Right lobe of liver (tissue), 6 donors: ENCODE results near the gene SLC44A4. TPM values are rescaled to one million over a fixed set of nuclear protein-coding genes. Genes with fewer than 3 reads are reported as not detected.
A peak's percentile ranks its signal among the peaks of the same experiment; 100 is the strongest.
"Not testable (repeated sequence)": the region's sequence is repeated elsewhere in the genome, so short reads cannot be mapped to it uniquely, and the experiment has no call there.

Source experiments
- ATAC-seq, 4 donors: fragments of 200-7000 bp; cut with Tn5 transposase; one replicate each; pipeline ENCODE4 v1.9.1; 2020; ENCODE audit warnings: mild to moderate bottlenecking in 4 of 4, moderate library complexity in 4 of 4
- DNase-seq, 3 donors: peaks; one replicate each; pipeline ENCODE4 v3.0.0-alpha.2; 2020
- H3K27ac ChIP-seq, 3 donors: fragments of 200-600 bp; one replicate each; pipeline ENCODE4 v1.8.0; 2022
- H3K27me3 ChIP-seq, 2 donors: fragments of 200-600 bp; one replicate each; pipeline ENCODE4 v1.8.0; 2022
- H3K36me3 ChIP-seq, 4 donors: fragments of 200-600 bp; sonication (generic) in 1 of 4; one replicate each; pipeline versions ENCODE4 v1.5.1 to v1.8.0; 2017 to 2022; ENCODE audit warnings: control low read depth in 1 of 4
- H3K4me1 ChIP-seq, 4 donors: fragments of 200-600 bp; sonication (generic) in 1 of 4; one replicate each; pipeline versions ENCODE4 v1.5.1 to v1.8.0; 2017 to 2022; ENCODE audit warnings: control low read depth in 1 of 4
- H3K4me3 ChIP-seq, 3 donors: fragments of 200-600 bp; one replicate each; pipeline ENCODE4 v1.8.0; 2022
- H3K9me3 ChIP-seq, 4 donors: fragments of 200-600 bp; sonication (generic) in 1 of 4; one replicate each; pipeline versions ENCODE4 v1.5.1 to v1.8.0; 2017 to 2022; ENCODE audit warnings: control low read depth in 1 of 4
- CTCF ChIP-seq, 4 donors: fragments of 200-600 bp in 3 of 4; fragments of 450-650 bp in 1 of 4; IDR thresholded peaks; one replicate each; pipeline versions ENCODE4 v1.5.1 to v1.8.0; 2016 to 2022; ENCODE audit warnings: antibody characterized with exemption in 4 of 4, mild to moderate bottlenecking in 2 of 4
- POLR2A ChIP-seq: fragments of 450-650 bp; IDR thresholded peaks from one replicate; pipeline ENCODE4 v1.6.1; 2017; ENCODE audit warnings: antibody characterized with exemption, mild to moderate bottlenecking
- WGBS: methylation state at CpG from one replicate; pipeline ENCODE4 v1.1.6; 2018; ENCODE audit warnings: low coverage, low lambda C conversion rate; ENCODE audit not compliant: insufficient coverage; ENCODE audit errors: missing lambda C conversion rate; 5-methylcytosine and 5-hydroxymethylcytosine counted together
- intact Hi-C, 2 donors: fragments of 100-400 bp; cut with DNase I; formaldehyde crosslinking; loops; one replicate each; pipeline versions ENCODE4 v1.11.2 to v1.14.1; 2022
- small RNA-seq, 2 experiments: library from RNA; depleted of rRNA; stranded (forward); fragments of <200 nt; gene quantifications; one replicate each; pipeline ENCODE3, GENCODE V24; 2016
- total RNA-seq, 6 experiments: library from RNA; depleted of rRNA in 2 of 6; stranded (reverse); fragments of >200 nt in 2 of 6; fragmentation: NEBNext Ultra II Directional in 3 of 6; extraction: Animal tissue kit (Norgen Biotek cat#: 25700) in 3 of 6; gene quantifications; one replicate each; pipeline versions ENCODE4 v1.1.0 to v1.2.4, GENCODE V29; 2016 to 2023
- donor health status: DM: no; HTN: yes; CAD: no.
- donor health status: DM: no; HTN: no; CAD: no.
- donor health status: DM: no; HTN: no; CAD: no.
- donor health status: DM: no; HTN: yes; CAD: no.
- donor health status: DM: no; HTN: yes; CAD: no.

SLC44A4 gene
- total RNA-seq, 6 experiments from 2014 or later: 0.09 to 0.25 TPM; not detected in 4

- H3K27me3 ChIP-seq, H3K36me3 ChIP-seq, intact Hi-C loops, H3K9me3 ChIP-seq: not testable (repeated sequence)
- WGBS: 0% methylated on average over 7 of the region's 37 CpGs
- peak overlapping the region; percentile 35 to 59 (median 52) for H3K4me3 ChIP-seq
- DNase-seq (peak in 2 of 3 donors; percentile 71 to 81), ATAC-seq (peak in 3 of 4 donors; percentile 3 to 11 (median 6))
- peak overlapping the region; percentile 68 to 100 (median 79) for H3K27ac ChIP-seq
- peak in 2 of 4 donors; percentile 5 to 8 for TF ChIP-seq CTCF (IDR thresholded peaks at IDR 0.05)
- H3K4me1 ChIP-seq: peaks cover 0 to 40% (median 17%) of the 10 kb centered on the region in 4 donors
These were observed 61.5 kb downstream of the SLC44A4 start for GRCh38 chr6:31817133-31817928.

GRCh38 chr6:31815025-31815838 lies 63.6 kb downstream of the SLC44A4 start, which contains the start of the genes HSPA1A and HSPA1L:
TSS of gene HSPA1A (plus strand) at chr6:31815543. CDS start at chr6:31815757, 214 bp downstream.
TSS of gene HSPA1L (minus strand) at chr6:31815283. CDS start at chr6:31811972, 3,311 bp downstream.
- Histone ChIP-seq H3K4me1 (peaks cover 0 to 27% (median 12%) of the 10 kb centered on the region in 4 donors), H3K36me3 (no peaks in the 10 kb centered on the region), H3K27ac (peak within 1 kb of the TSS; percentile 100), H3K4me3 (peak within 1 kb of the TSS; percentile 36 to 53 (median 52)), H3K9me3 (no peaks in the 10 kb centered on the region), H3K27me3 (no peaks in the 10 kb centered on the region)
- intact Hi-C loops: no loop called here
- TF ChIP-seq CTCF (IDR thresholded peaks at IDR 0.05): no peak
- peak; percentile 100 for TF ChIP-seq POLR2A
- DNase-seq (peak; percentile 96 to 98 (median 97)), ATAC-seq (peak; percentile 34 to 78 (median 63))
- under 1% methylated on average over 24 of the region's 56 CpGs for WGBS

- DNase-seq (peak; percentile 95 to 98 (median 97)), ATAC-seq (peak; percentile 11 to 74 (median 42))
- Histone ChIP-seq H3K9me3 (no peaks in the 10 kb centered on the region), H3K27ac (peak overlapping the region; percentile 100), H3K4me3 (peak overlapping the region; percentile 36 to 52 (median 52)), H3K4me1 (peaks cover 0 to 21% (median 9%) of the 10 kb centered on the region in 4 donors), H3K36me3 (no peaks in the 10 kb centered on the region), H3K27me3 (no peaks in the 10 kb centered on the region)
- WGBS: 0% methylated on average over 13 of the region's 13 CpGs
- TF ChIP-seq POLR2A (peak; percentile 39), CTCF (IDR thresholded peaks at IDR 0.05) (no peak)
- intact Hi-C loops: no loop called here
These were observed 64.1 kb downstream of the SLC44A4 start for GRCh38 chr6:31814677-31815024.

- Histone ChIP-seq H3K27me3 (no peaks in the 10 kb centered on the region), H3K4me1 (peaks cover 0 to 17% (median 7%) of the 10 kb centered on the region in 4 donors), H3K4me3 (no peak overlapping the region), H3K36me3 (no peaks in the 10 kb centered on the region), H3K9me3 (no peaks in the 10 kb centered on the region), H3K27ac (peak overlapping the region; percentile 100)
- intact Hi-C loops: no loop called here
- ATAC-seq: no peak
- DNase-seq: no peak
- 92% methylated on average over 7 of the region's 7 CpGs for WGBS
- TF ChIP-seq CTCF (IDR thresholded peaks at IDR 0.05) (no peak), POLR2A (no peak)
These were observed 65.3 kb downstream of the SLC44A4 start for GRCh38 chr6:31813465-31813849.

Small RNA genes lying within 50 kb of the gene (small RNA-seq; reads per million reads assigned to genes)
- gene SNORD48 (1,027 to 1,508 reads per million in 2 experiments), gene SNORD52 (0 reads per million in 2 experiments)

Other genes with a start within 250 kb of the SLC44A4 start
- 100 to 1,000 TPM; 114 to 196 (median 142) TPM for gene BAG6, start 226.3 kb downstream of the SLC44A4 start, total RNA-seq
- gene APOM, start 223.1 kb downstream of the SLC44A4 start, total RNA-seq: 100 to 1,000 TPM; 100 to 182 (median 116) TPM
- 1 to 10 TPM; 6.6 to 8.7 (median 7.6) TPM for gene C6orf47, start 218.2 kb downstream of the SLC44A4 start, total RNA-seq
- gene GPANK1, start 214.0 kb downstream of the SLC44A4 start, total RNA-seq: 10 to 100 TPM in 1 of 6 experiments, 1 to 10 TPM in 5; 6.4 to 10.0 (median 8.0) TPM
- 100 to 1,000 TPM in 2 of 6 experiments, 10 to 100 TPM in 4; 52.5 to 171 (median 64.5) TPM for gene CSNK2B, start 212.9 kb downstream of the SLC44A4 start, total RNA-seq
- 1 to 10 TPM in 5 of 6 experiments, under 1 TPM in 1; 0.98 to 5.7 (median 2.6) TPM for gene LY6G5B, start 209.0 kb downstream of the SLC44A4 start, total RNA-seq
- gene LY6G5C, start 197.9 kb downstream of the SLC44A4 start, total RNA-seq: 1 to 10 TPM in 3 of 6 experiments, under 1 TPM in 3; 0.68 to 1.6 (median 1.2) TPM
- gene ABHD16A, start 175.7 kb downstream of the SLC44A4 start, total RNA-seq: 10 to 100 TPM; 29.7 to 34.8 (median 31.2) TPM
- gene LY6G6F, start 172.1 kb downstream of the SLC44A4 start, total RNA-seq: not detected
- not detected for gene LY6G6D, start 163.6 kb downstream of the SLC44A4 start, total RNA-seq
- not detected for gene LY6G6C, start 157.3 kb downstream of the SLC44A4 start, total RNA-seq
- gene MPIG6B, start 155.6 kb downstream of the SLC44A4 start, total RNA-seq: under 1 TPM in 2 of 6 experiments, not detected in 4; 0.33 to 0.56 TPM
- gene DDAH2, start 149.7 kb downstream of the SLC44A4 start, total RNA-seq: 10 to 100 TPM; 16.3 to 27.5 (median 19.1) TPM
- gene CLIC1, start 142.5 kb downstream of the SLC44A4 start, total RNA-seq: 100 to 1,000 TPM in 1 of 6 experiments, 10 to 100 TPM in 5; 36.7 to 123 (median 62.0) TPM
- 1 to 10 TPM; 3.2 to 8.5 (median 4.3) TPM for gene MSH5, start 139.0 kb downstream of the SLC44A4 start, total RNA-seq
- gene SAPCD1, start 116.3 kb downstream of the SLC44A4 start, total RNA-seq: 1 to 10 TPM in 2 of 6 experiments, under 1 TPM in 3, not detected in 1; 0.62 to 1.6 (median 0.90) TPM
- 1 to 10 TPM; 1.2 to 5.2 (median 2.7) TPM for gene VWA7, start 101.7 kb downstream of the SLC44A4 start, total RNA-seq
- gene VARS1, start 83.2 kb downstream of the SLC44A4 start, total RNA-seq: 10 to 100 TPM; 31.0 to 58.1 (median 41.0) TPM
- gene LSM2, start 72.0 kb downstream of the SLC44A4 start, total RNA-seq: 10 to 100 TPM; 11.0 to 26.1 (median 11.6) TPM
- gene HSPA1L, start 63.7 kb downstream of the SLC44A4 start, total RNA-seq: 1 to 10 TPM in 1 of 6 experiments, under 1 TPM in 5; 0.37 to 1.2 (median 0.56) TPM
- gene HSPA1A, start 63.5 kb downstream of the SLC44A4 start, total RNA-seq: 100 to 1,000 TPM in 2 of 6 experiments, 10 to 100 TPM in 4; 73.2 to 442 (median 80.2) TPM
- gene HSPA1B, start 51.3 kb downstream of the SLC44A4 start, total RNA-seq: 100 to 1,000 TPM in 2 of 6 experiments, 10 to 100 TPM in 4; 41.5 to 144 (median 47.5) TPM
- 10 to 100 TPM; 20.3 to 44.8 (median 34.1) TPM for gene NEU1, start 16.2 kb downstream of the SLC44A4 start, total RNA-seq
- gene EHMT2, start 18.7 kb upstream of the SLC44A4 start, total RNA-seq: 10 to 100 TPM; 10.7 to 20.1 (median 13.3) TPM
- under 1 TPM in 5 of 6 experiments, not detected in 1; 0.25 to 0.82 (median 0.51) TPM for gene ZBTB12, start 23.1 kb upstream of the SLC44A4 start, total RNA-seq
- 100 to 1,000 TPM; 309 to 739 (median 533) TPM for gene C2, start 48.7 kb upstream of the SLC44A4 start, total RNA-seq
- 1,000 to 10,000 TPM; 1,939 to 4,112 (median 3,131) TPM for gene CFB, start 67.1 kb upstream of the SLC44A4 start, total RNA-seq
- 10 to 100 TPM in 5 of 6 experiments, 1 to 10 TPM in 1; 9.3 to 33.8 (median 18.3) TPM for gene NELFE, start 80.0 kb upstream of the SLC44A4 start, total RNA-seq
- gene SKIC2, start 80.2 kb upstream of the SLC44A4 start, total RNA-seq: 10 to 100 TPM; 26.3 to 73.1 (median 47.1) TPM
- gene DXO, start 93.1 kb upstream of the SLC44A4 start, total RNA-seq: 10 to 100 TPM in 5 of 6 experiments, 1 to 10 TPM in 1; 9.8 to 14.6 (median 12.1) TPM
- 1,000 to 10,000 TPM; 1,495 to 2,818 (median 2,205) TPM for gene C4A, start 103.1 kb upstream of the SLC44A4 start, total RNA-seq
- gene C4B, start 135.8 kb upstream of the SLC44A4 start, total RNA-seq: 1,000 to 10,000 TPM; 1,420 to 2,805 (median 2,265) TPM
- 10 to 100 TPM in 3 of 6 experiments, 1 to 10 TPM in 3; 5.7 to 60.7 (median 14.0) TPM for gene CYP21A2, start 159.4 kb upstream of the SLC44A4 start, total RNA-seq
- 10 to 100 TPM in 3 of 6 experiments, 1 to 10 TPM in 3; 7.2 to 28.3 (median 10.3) TPM for gene TNXB, start 230.3 kb upstream of the SLC44A4 start, total RNA-seq
- gene ATF6B, start 249.2 kb upstream of the SLC44A4 start, total RNA-seq: 10 to 100 TPM; 15.2 to 35.5 (median 33.2) TPM